Measurements from ENCODE around the gene UBXN6. TPM values are rescaled to one million over a fixed set of nuclear protein-coding genes. Genes with fewer than 3 reads are reported as not detected.

Gene UBXN6
- total and polyA plus RNA-seq, 12 donors: 90.6 to 131 (median 106) TPM

DNA sequence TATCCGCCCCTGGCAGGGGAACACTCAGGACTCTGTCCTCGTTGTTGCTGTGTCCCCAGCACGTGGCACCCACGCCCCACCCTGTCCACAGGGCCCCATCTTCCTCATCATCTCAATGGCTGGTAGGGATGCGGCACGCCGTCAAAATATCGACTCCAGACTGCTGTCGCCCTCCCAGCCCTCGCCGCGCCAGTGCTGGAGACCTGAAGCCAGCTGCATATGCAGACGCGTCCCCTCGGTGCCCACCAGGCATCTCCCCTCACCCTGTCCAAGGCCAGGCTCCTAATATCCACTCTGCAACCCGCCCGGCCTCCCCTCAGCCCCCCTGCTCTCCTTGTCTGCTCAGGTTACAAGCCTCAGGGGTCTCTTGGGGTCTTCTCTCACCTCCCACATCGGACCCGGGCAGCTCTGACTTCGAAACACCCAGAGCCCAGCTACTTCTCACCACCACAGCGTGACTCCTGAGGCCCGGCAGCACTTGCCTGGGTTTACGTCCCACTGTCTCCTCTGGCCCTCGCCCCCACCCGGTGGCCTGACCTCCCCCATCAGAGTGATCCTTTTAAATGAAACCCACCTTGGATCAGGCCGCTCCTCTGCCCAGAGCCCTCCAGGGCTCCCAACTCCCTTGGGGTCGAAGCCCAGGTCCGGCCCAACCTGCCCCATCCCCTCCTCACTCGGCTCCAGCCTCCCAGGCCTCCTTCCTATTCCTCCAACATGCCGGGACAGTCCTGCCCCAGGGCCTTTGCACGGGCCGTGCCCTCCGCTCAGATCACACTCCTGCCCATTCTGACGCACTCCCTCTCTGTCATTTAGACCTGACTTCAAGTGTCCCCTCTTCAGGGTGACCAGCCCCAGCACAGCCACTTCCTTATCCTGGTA, 48.2 kb upstream of the UBXN6 start:
- TF ChIP-seq, protein P1, sequence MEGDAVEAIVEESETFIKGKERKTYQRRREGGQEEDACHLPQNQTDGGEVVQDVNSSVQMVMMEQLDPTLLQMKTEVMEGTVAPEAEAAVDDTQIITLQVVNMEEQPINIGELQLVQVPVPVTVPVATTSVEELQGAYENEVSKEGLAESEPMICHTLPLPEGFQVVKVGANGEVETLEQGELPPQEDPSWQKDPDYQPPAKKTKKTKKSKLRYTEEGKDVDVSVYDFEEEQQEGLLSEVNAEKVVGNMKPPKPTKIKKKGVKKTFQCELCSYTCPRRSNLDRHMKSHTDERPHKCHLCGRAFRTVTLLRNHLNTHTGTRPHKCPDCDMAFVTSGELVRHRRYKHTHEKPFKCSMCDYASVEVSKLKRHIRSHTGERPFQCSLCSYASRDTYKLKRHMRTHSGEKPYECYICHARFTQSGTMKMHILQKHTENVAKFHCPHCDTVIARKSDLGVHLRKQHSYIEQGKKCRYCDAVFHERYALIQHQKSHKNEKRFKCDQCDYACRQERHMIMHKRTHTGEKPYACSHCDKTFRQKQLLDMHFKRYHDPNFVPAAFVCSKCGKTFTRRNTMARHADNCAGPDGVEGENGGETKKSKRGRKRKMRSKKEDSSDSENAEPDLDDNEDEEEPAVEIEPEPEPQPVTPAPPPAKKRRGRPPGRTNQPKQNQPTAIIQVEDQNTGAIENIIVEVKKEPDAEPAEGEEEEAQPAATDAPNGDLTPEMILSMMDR (IDR thresholded peaks at IDR 0.05): no peak
- DNase-seq (no peak), ATAC-seq (no peak)
- Histone ChIP-seq H3K9me3 (no peaks in the 10 kb centered on the region), H3K4me3 (no peak overlapping the region), H3K27ac (no peak overlapping the region), H3K4me1 (peaks cover 0 to 23% (median 11%) of the 10 kb centered on the region in 9 donors), H3K36me3 (peaks cover 0 to 86% (median 55%) of the 10 kb centered on the region in 9 donors), H3K27me3 (no peaks in the 10 kb centered on the region)
- intact Hi-C loops (cut with DNase I): no loop called here
- WGBS, 2 donors: 95% methylated on average over 34 of the region's 34 CpGs

DNA sequence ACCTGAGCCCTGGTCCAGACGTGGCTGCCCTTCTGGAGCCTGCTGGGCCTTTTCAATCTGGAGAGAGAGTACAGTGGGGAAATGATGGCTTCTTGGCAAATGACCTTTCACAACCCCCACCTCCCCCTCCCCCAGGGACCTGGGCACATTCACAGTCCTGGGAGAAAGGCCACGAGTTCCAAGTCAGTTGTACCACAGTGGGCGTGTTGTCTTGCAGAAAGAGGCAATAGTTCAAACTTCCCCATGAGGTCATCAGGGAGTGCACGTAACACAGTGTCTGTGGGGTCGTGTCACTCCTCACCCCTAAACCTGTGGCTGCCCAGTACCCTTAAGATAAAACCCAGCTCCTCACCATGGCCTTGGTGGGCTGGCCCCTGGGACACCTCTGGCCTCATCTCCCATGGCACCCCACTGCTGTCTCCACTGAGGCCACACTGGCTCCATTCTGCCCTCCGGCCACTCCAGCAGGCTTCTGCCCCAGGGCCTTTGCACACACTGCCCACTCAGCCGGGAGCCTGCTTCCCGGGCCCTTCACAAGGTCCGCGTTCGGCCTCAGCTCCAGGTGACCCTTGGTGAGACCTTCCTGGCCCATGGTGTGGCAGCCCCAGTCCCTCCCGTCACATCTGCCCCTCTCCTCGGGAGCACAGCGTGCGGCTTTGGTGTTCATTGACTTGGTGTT, 47.4 kb upstream of the UBXN6 start:
- no peaks in the 10 kb centered on the region for H3K9me3 ChIP-seq
- H3K27me3 ChIP-seq: no peaks in the 10 kb centered on the region
- intact Hi-C loops (cut with DNase I): no loop called here
- no peak overlapping the region for H3K4me3 ChIP-seq
- H3K36me3 ChIP-seq: peaks cover 0 to 93% (median 56%) of the 10 kb centered on the region in 9 donors
- TF ChIP-seq, protein P1 (IDR thresholded peaks at IDR 0.05): no peak
- WGBS, 2 donors: 75 to 90% methylated on average over 15 of the region's 15 CpGs
- ATAC-seq: peak in 1 of 8 donors; percentile 0
- no peak overlapping the region for H3K27ac ChIP-seq
- H3K4me1 ChIP-seq: peaks cover 0 to 23% (median 11%) of the 10 kb centered on the region in 9 donors
- no peak for DNase-seq

DNA sequence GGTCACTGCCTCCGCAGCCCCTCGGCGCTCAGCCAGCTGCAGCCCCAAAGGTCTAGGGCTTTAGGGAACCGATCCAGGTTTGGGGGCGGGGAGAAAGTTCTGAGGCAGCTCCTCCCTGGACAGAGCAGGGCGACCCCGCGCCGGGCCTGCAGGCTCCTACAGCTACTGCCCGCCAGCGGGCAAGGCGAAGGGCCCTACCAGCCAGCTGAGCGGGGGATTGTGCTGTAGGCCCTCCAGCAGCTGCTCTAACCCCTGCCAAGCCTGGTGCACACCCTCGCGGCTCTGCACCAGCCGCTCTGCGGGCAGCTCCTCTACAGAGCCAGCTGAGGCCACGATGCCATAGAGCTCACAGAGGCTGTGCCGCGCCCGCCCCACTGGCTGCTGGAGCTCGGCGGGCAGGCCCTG, 46.7 kb upstream of the UBXN6 start:
- H3K4me3 ChIP-seq: no peak overlapping the region
- no peak overlapping the region for H3K27ac ChIP-seq
- H3K36me3 ChIP-seq: peaks cover 0 to 96% (median 56%) of the 10 kb centered on the region in 9 donors
- DNase-seq (no peak), ATAC-seq (no peak)
- H3K9me3 ChIP-seq: no peaks in the 10 kb centered on the region
- H3K4me1 ChIP-seq: peaks cover 0 to 23% (median 11%) of the 10 kb centered on the region in 9 donors
- 87 to 90% methylated on average over 23 of the region's 23 CpGs for WGBS, 2 donors
- intact Hi-C loops (cut with DNase I): no loop called here
- H3K27me3 ChIP-seq: no peaks in the 10 kb centered on the region
- TF ChIP-seq, protein P1 (IDR thresholded peaks at IDR 0.05): no peak

DNA sequence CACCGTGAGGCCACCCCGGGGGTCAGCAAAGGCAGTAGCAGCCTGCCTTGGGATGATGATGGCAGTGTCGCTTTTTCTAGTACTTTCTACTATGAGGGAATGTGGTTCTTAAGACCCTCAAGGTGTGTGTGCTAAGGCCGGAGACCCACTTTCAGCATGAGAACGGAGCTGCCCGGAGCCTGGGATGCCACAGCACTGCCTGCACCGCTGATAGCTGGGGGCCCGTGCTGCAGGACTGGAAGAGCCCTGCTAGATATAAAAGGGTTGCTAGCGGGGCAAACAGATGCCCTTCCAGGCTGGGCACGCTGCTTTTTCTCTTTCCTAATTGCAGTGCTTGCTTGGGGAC, 46.2 kb upstream of the UBXN6 start:
- intact Hi-C loops (cut with DNase I): no loop called here
- Histone ChIP-seq H3K4me3 (no peak overlapping the region), H3K4me1 (peaks cover 0 to 23% (median 11%) of the 10 kb centered on the region in 9 donors), H3K36me3 (peaks cover 0 to 100% (median 59%) of the 10 kb centered on the region in 9 donors), H3K9me3 (no peaks in the 10 kb centered on the region), H3K27ac (no peak overlapping the region), H3K27me3 (no peaks in the 10 kb centered on the region)
- 88% methylated on average over 10 of the region's 10 CpGs for WGBS, 2 donors
- TF ChIP-seq, protein P1 (IDR thresholded peaks at IDR 0.05): no peak
- DNase-seq: no peak
- no peak for ATAC-seq

All from heart right ventricle (tissue), 16 donors.